Parathyroid adenoma (tissue), 2 donors: ENCODE measurements around the gene KRT1.

Experiments used
- H2AFZ ChIP-seq: fragments of 300-600 bp; sonication (generic); one replicate; pipeline ENCODE4 v1.7.0; 2017; ENCODE audit warnings: antibody characterized with exemption, mild to moderate bottlenecking
- H3K27ac ChIP-seq: fragments of 300-600 bp; sonication (generic); one replicate; pipeline ENCODE4 v1.7.0; 2017
- H3K27me3 ChIP-seq: fragments of 300-600 bp; sonication (generic); one replicate; pipeline ENCODE4 v1.7.0; 2017; ENCODE audit warnings: low read length; ENCODE audit not compliant: control insufficient read depth, insufficient read depth
- H3K36me3 ChIP-seq: fragments of 300-600 bp; sonication (generic); one replicate; pipeline ENCODE4 v1.7.0; 2017; ENCODE audit warnings: low read length; ENCODE audit not compliant: control insufficient read depth, insufficient read depth
- H3K4me1 ChIP-seq: fragments of 300-600 bp; sonication (generic); one replicate; pipeline ENCODE4 v1.7.0; 2017; ENCODE audit warnings: control low read depth
- H3K4me2 ChIP-seq: fragments of 300-600 bp; sonication (generic); one replicate; pipeline ENCODE4 v1.7.0; 2017; ENCODE audit warnings: low read length
- H3K4me3 ChIP-seq: fragments of 300-600 bp; sonication (generic); one replicate; pipeline ENCODE4 v1.7.0; 2017; ENCODE audit warnings: low read depth, low read length
- H3K79me2 ChIP-seq: fragments of 300-600 bp; sonication (generic); one replicate; pipeline ENCODE4 v1.7.0; 2017; ENCODE audit warnings: control low read depth
- H3K9ac ChIP-seq: fragments of 300-600 bp; sonication (generic); one replicate; pipeline ENCODE4 v1.7.0; 2017; ENCODE audit warnings: mild to moderate bottlenecking
- H3K9me3 ChIP-seq: fragments of 300-600 bp; sonication (generic); one replicate; pipeline ENCODE4 v1.7.0; 2017; ENCODE audit warnings: low read length; ENCODE audit not compliant: control insufficient read depth
- TF ChIP-seq, protein P1 (sequence below): fragments of 300-600 bp; sonication (generic); IDR thresholded peaks from one replicate; pipeline ENCODE4 v1.7.0; 2017; ENCODE audit warnings: antibody characterized with exemption, mild to moderate bottlenecking
- donor health status: primary hyperparathyroidism.

KRT1 gene

DNA sequence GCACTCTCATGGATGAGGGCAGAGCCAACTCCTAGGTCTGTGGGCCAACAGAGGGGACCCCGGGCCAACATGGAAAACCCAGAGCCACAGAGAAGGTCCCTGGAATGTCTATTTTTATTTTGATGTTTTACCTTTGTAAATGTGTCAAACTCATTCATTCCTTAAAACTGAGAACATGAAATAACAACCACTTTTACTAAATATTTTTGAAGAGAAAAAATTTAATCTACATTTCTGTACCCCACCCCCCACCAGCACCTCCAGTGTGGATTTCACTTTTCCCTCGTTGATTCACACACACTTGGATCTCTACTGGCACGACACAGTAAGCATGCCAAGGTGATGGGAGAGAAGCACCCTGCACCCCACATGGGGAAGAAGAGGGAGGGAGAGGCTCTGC is 16.4 kb upstream of the KRT1 start:
- no peaks in the 10 kb centered on the region for H3K27me3 ChIP-seq
- H3K27ac ChIP-seq, result no peak overlapping the region
- H3K9ac ChIP-seq, result no peak overlapping the region
- H3K4me3 ChIP-seq, result no peak overlapping the region
- no peak overlapping the region for H3K4me2 ChIP-seq
- H3K9me3 ChIP-seq, result no peaks in the 10 kb centered on the region
- H3K36me3 ChIP-seq, result no peaks in the 10 kb centered on the region
- TF ChIP-seq, protein P1, sequence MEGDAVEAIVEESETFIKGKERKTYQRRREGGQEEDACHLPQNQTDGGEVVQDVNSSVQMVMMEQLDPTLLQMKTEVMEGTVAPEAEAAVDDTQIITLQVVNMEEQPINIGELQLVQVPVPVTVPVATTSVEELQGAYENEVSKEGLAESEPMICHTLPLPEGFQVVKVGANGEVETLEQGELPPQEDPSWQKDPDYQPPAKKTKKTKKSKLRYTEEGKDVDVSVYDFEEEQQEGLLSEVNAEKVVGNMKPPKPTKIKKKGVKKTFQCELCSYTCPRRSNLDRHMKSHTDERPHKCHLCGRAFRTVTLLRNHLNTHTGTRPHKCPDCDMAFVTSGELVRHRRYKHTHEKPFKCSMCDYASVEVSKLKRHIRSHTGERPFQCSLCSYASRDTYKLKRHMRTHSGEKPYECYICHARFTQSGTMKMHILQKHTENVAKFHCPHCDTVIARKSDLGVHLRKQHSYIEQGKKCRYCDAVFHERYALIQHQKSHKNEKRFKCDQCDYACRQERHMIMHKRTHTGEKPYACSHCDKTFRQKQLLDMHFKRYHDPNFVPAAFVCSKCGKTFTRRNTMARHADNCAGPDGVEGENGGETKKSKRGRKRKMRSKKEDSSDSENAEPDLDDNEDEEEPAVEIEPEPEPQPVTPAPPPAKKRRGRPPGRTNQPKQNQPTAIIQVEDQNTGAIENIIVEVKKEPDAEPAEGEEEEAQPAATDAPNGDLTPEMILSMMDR, result no peak
- no peak overlapping the region for H2AFZ ChIP-seq
- H3K79me2 ChIP-seq, result no peaks in the 10 kb centered on the region
- no peaks in the 10 kb centered on the region for H3K4me1 ChIP-seq

DNA sequence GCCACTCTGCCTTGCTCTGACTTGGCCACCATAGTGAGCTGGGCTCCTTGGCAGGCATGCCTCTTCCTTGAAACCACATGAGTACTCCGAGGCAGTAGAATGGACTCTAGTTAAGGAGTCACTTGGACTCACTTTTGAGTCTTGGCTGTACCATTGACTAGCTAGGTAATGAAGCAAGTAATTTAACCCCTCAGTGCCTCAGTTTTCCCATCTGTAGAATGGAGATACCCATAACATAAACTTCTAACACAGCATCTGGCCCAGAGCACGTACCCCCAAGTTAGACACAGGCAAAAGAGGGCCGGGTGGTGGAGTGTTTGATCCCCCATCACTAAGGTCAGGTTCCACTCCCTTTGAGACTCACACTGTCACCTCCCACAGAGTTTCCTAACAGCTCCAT is 14.8 kb upstream of the KRT1 start:
- no peaks in the 10 kb centered on the region for H3K9me3 ChIP-seq
- no peaks in the 10 kb centered on the region for H3K36me3 ChIP-seq
- no peaks in the 10 kb centered on the region for H3K4me1 ChIP-seq
- H2AFZ ChIP-seq, result no peak overlapping the region
- TF ChIP-seq, protein P1, result no peak
- H3K27ac ChIP-seq, result no peak overlapping the region
- H3K4me3 ChIP-seq, result no peak overlapping the region
- H3K79me2 ChIP-seq, result no peaks in the 10 kb centered on the region
- H3K27me3 ChIP-seq, result no peaks in the 10 kb centered on the region
- H3K4me2 ChIP-seq, result no peak overlapping the region
- H3K9ac ChIP-seq, result no peak overlapping the region

DNA sequence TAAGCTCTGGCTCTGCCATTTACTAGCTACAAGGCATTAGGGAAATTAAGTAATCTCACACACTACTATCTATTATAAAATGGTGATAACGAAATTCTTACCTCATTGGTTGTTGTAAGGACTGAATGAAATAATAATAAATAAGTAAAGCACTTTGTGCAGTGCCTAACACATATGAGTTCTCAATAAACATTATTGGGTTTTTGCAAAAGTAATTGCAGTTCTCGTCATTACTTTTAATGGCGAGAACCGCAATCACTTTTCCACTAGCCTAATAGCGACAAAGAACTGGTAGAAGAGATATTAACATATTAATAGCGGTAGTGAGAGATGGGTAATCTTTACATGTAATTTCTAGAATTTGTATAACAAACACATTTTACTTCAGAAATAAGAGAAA is 13.9 kb upstream of the KRT1 start:
- no peaks in the 10 kb centered on the region for H3K4me1 ChIP-seq
- TF ChIP-seq, protein P1, result no peak
- H2AFZ ChIP-seq, result no peak overlapping the region
- no peaks in the 10 kb centered on the region for H3K36me3 ChIP-seq
- H3K4me2 ChIP-seq, result no peak overlapping the region
- H3K79me2 ChIP-seq, result no peaks in the 10 kb centered on the region
- no peak overlapping the region for H3K9ac ChIP-seq
- no peak overlapping the region for H3K4me3 ChIP-seq
- no peaks in the 10 kb centered on the region for H3K9me3 ChIP-seq
- no peaks in the 10 kb centered on the region for H3K27me3 ChIP-seq
- no peak overlapping the region for H3K27ac ChIP-seq

DNA sequence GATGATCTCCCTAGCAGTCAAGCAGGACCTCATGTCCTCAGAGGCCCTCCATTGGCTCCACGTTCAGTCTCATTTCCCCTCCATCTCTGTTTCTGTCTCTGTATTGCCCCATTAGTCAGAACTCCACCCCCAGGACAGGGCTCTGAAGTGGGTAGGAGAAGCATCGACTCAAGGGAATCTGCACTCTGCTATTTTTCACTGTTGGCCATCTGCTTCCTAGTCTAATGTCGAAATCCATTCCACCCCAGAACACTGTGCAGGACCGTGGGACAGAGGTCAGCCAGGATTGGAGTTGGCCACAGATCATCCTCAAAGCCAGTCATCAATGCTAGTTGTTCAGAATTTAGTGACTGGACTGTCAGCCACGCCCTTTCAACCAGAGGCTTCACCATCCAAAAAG is 13.1 kb upstream of the KRT1 start:
- TF ChIP-seq, protein P1, result no peak

DNA sequence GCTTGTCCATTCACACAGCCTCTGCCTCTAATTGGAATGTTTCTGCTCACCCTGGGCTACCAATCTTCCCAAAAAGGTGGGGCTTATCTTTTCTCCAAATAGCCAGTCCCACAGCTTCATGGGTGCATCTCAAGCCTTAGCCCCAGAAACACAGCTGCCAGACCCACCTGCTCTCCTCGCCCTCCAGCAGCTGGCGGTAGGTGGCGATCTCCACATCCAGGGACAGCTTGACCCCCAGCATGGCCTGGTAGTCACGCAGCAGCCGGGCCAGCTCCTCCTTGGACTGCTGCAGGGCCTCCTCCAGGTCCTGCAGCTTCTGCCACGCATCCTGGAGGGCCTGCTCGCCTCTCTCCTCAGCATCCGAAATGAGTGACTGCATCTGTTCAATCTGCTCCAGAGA is 12.0 kb upstream of the KRT1 start:
- H3K79me2 ChIP-seq, result no peaks in the 10 kb centered on the region
- H3K9ac ChIP-seq, result no peak overlapping the region
- H3K27ac ChIP-seq, result no peak overlapping the region
- no peak overlapping the region for H3K4me2 ChIP-seq
- H3K4me3 ChIP-seq, result no peak overlapping the region
- no peaks in the 10 kb centered on the region for H3K9me3 ChIP-seq
- no peaks in the 10 kb centered on the region for H3K36me3 ChIP-seq
- TF ChIP-seq, protein P1, result no peak
- no peaks in the 10 kb centered on the region for H3K27me3 ChIP-seq
- peaks cover 5% of the 10 kb centered on the region for H3K4me1 ChIP-seq
- no peak overlapping the region for H2AFZ ChIP-seq

More for the DNA sequence above, 13.1 kb upstream of the KRT1 start:
- H3K4me2 ChIP-seq, result no peak overlapping the region
- H3K27me3 ChIP-seq, result no peaks in the 10 kb centered on the region
- no peak overlapping the region for H3K9ac ChIP-seq
- H3K36me3 ChIP-seq, result no peaks in the 10 kb centered on the region
- no peak overlapping the region for H3K27ac ChIP-seq
- no peak overlapping the region for H2AFZ ChIP-seq
- no peaks in the 10 kb centered on the region for H3K9me3 ChIP-seq
- no peaks in the 10 kb centered on the region for H3K79me2 ChIP-seq
- H3K4me1 ChIP-seq, result no peaks in the 10 kb centered on the region
- H3K4me3 ChIP-seq, result no peak overlapping the region
